ENCODE results near the gene KLHDC9. TPM values are rescaled to one million over a fixed set of nuclear protein-coding genes. Genes with fewer than 3 reads are reported as not detected.

Gene KLHDC9
- total RNA-seq, 1 donor: 1.4 TPM

GRCh38 chr1:161070761-161071160 lies 27.4 kb upstream of the KLHDC9 start:
- no peaks in the 10 kb centered on the region for H3K9me3 ChIP-seq (ENCODE audit: low read depth, low read length)
- H3K4me2 ChIP-seq (ENCODE audit: insufficient read depth, low read length): no peak overlapping the region
- H3K27me3 ChIP-seq (ENCODE audit: insufficient read depth, low read length): no peaks in the 10 kb centered on the region
- no peaks in the 10 kb centered on the region for H3K36me3 ChIP-seq (ENCODE audit: insufficient read depth, low read length)
- H3K4me1 ChIP-seq (ENCODE audit: insufficient read depth, low read length): no peaks in the 10 kb centered on the region
- peak overlapping the region; percentile 22 for H2AFZ ChIP-seq (ENCODE audit: low read length)
- no peak overlapping the region for H3K27ac ChIP-seq (ENCODE audit: low read depth, low read length)
- no peak overlapping the region for H3K4me3 ChIP-seq (ENCODE audit: insufficient read depth, low read length)
- TF ChIP-seq, protein P1, sequence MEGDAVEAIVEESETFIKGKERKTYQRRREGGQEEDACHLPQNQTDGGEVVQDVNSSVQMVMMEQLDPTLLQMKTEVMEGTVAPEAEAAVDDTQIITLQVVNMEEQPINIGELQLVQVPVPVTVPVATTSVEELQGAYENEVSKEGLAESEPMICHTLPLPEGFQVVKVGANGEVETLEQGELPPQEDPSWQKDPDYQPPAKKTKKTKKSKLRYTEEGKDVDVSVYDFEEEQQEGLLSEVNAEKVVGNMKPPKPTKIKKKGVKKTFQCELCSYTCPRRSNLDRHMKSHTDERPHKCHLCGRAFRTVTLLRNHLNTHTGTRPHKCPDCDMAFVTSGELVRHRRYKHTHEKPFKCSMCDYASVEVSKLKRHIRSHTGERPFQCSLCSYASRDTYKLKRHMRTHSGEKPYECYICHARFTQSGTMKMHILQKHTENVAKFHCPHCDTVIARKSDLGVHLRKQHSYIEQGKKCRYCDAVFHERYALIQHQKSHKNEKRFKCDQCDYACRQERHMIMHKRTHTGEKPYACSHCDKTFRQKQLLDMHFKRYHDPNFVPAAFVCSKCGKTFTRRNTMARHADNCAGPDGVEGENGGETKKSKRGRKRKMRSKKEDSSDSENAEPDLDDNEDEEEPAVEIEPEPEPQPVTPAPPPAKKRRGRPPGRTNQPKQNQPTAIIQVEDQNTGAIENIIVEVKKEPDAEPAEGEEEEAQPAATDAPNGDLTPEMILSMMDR (IDR thresholded peaks at IDR 0.05; ENCODE audit: extremely low read depth, low read depth, low read length): no peak
- no peaks in the 10 kb centered on the region for H4K20me1 ChIP-seq (ENCODE audit: insufficient read depth, low read length)
- no peak for DNase-seq (ENCODE audit: insufficient read length, low spot score, missing footprints)
- no peaks in the 10 kb centered on the region for H3K79me2 ChIP-seq (ENCODE audit: insufficient read depth, low read length)

DNA sequence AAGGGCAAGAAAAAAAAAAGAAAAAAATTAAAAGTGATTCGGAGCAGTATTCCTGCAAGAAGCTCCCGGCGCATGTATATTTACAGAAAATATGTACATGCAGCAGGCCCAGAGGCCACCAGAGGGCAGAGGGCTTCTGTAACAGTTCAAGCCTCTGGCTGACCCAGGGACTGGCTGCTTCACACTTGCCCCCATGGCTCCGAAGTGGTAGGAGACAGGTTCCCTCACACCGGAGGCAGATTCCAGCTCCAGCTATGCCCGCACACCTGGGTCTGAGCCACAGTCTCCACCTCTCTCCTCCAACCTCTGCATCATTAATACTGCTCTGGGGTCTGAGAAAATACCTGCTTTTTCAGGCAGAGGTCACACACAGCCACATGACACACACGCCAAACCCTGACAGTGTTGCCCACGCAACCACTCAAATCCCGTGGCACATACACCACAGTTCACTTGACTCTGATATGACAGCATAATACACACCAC lies 26.2 kb upstream of the KLHDC9 start:
- no peak overlapping the region for H2AFZ ChIP-seq (ENCODE audit: low read length)
- H3K4me3 ChIP-seq (ENCODE audit: insufficient read depth, low read length): no peak overlapping the region
- no peaks in the 10 kb centered on the region for H3K4me1 ChIP-seq (ENCODE audit: insufficient read depth, low read length)
- H3K4me2 ChIP-seq (ENCODE audit: insufficient read depth, low read length): no peak overlapping the region
- peak; percentile 93 for DNase-seq (ENCODE audit: insufficient read length, low spot score, missing footprints)
- TF ChIP-seq, protein P1 (IDR thresholded peaks at IDR 0.05; ENCODE audit: extremely low read depth, low read depth, low read length): peak; percentile 77
- H3K27me3 ChIP-seq (ENCODE audit: insufficient read depth, low read length): no peaks in the 10 kb centered on the region
- H3K9me3 ChIP-seq (ENCODE audit: low read depth, low read length): no peaks in the 10 kb centered on the region
- no peak overlapping the region for H3K27ac ChIP-seq (ENCODE audit: low read depth, low read length)
- no peaks in the 10 kb centered on the region for H3K79me2 ChIP-seq (ENCODE audit: insufficient read depth, low read length)
- H3K36me3 ChIP-seq (ENCODE audit: insufficient read depth, low read length): no peaks in the 10 kb centered on the region
- no peaks in the 10 kb centered on the region for H4K20me1 ChIP-seq (ENCODE audit: insufficient read depth, low read length)

- Histone ChIP-seq H3K4me1 (ENCODE audit: insufficient read depth, low read length) (no peaks in the 10 kb centered on the region), H3K79me2 (ENCODE audit: insufficient read depth, low read length) (no peaks in the 10 kb centered on the region), H3K4me3 (ENCODE audit: insufficient read depth, low read length) (no peak overlapping the region), H3K4me2 (ENCODE audit: insufficient read depth, low read length) (no peak overlapping the region), H3K36me3 (ENCODE audit: insufficient read depth, low read length) (no peaks in the 10 kb centered on the region), H4K20me1 (ENCODE audit: insufficient read depth, low read length) (no peaks in the 10 kb centered on the region), H3K27ac (ENCODE audit: low read depth, low read length) (no peak overlapping the region), H3K27me3 (ENCODE audit: insufficient read depth, low read length) (no peaks in the 10 kb centered on the region), H2AFZ (ENCODE audit: low read length) (no peak overlapping the region), H3K9me3 (ENCODE audit: low read depth, low read length) (no peaks in the 10 kb centered on the region)
- TF ChIP-seq, protein P1 (IDR thresholded peaks at IDR 0.05; ENCODE audit: extremely low read depth, low read depth, low read length): no peak
- peak; percentile 55 for DNase-seq (ENCODE audit: insufficient read length, low spot score, missing footprints)
These were observed 25.3 kb upstream of the KLHDC9 start for GRCh38 chr1:161072751-161073449.

GRCh38 chr1:161073474-161074121 lies 24.6 kb upstream of the KLHDC9 start:
- Histone ChIP-seq H3K36me3 (ENCODE audit: insufficient read depth, low read length) (no peaks in the 10 kb centered on the region), H3K27me3 (ENCODE audit: insufficient read depth, low read length) (no peaks in the 10 kb centered on the region), H2AFZ (ENCODE audit: low read length) (no peak overlapping the region), H3K4me3 (ENCODE audit: insufficient read depth, low read length) (no peak overlapping the region), H3K27ac (ENCODE audit: low read depth, low read length) (no peak overlapping the region), H4K20me1 (ENCODE audit: insufficient read depth, low read length) (no peaks in the 10 kb centered on the region), H3K79me2 (ENCODE audit: insufficient read depth, low read length) (no peaks in the 10 kb centered on the region), H3K4me1 (ENCODE audit: insufficient read depth, low read length) (no peaks in the 10 kb centered on the region), H3K4me2 (ENCODE audit: insufficient read depth, low read length) (no peak overlapping the region), H3K9me3 (ENCODE audit: low read depth, low read length) (no peaks in the 10 kb centered on the region)
- TF ChIP-seq, protein P1 (IDR thresholded peaks at IDR 0.05; ENCODE audit: extremely low read depth, low read depth, low read length): no peak
- no peak for DNase-seq (ENCODE audit: insufficient read length, low spot score, missing footprints)

Data from osteoblast (primary cell).